Bone marrow (tissue), 2 donors: Measurements from ENCODE around the gene MUC4.
"Not testable (repeated sequence)": the region's sequence is repeated elsewhere in the genome, so short reads cannot be mapped to it uniquely, and the experiment has no call there.

Experiments used
- DNase-seq, 2 donors: peaks; one replicate each; lab custom pipeline; 2025; lab: John Stamatoyannopoulos, UW

The MUC4 gene

DNA sequence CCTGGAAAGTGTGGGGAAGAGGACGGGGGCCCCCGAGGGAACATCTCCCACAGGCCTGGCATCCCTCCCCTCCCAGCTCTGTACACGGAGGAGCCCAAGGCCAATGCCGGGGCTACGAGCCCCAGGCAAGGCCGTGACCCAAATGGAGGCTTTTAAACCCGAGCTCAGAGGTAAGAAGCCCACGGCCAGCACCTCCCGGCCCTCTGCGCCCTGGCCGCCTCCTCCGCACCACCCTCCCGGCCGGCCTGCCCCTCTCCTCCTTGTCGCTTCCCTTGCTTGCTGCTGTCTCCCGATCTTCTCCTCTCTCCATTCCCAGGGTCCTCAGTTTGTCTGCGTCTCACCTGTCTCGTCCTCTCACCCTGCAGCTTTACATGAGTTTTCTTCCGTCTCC is 1.3 kb downstream of the MUC4 start:
- DNase-seq = no peak

DNA sequence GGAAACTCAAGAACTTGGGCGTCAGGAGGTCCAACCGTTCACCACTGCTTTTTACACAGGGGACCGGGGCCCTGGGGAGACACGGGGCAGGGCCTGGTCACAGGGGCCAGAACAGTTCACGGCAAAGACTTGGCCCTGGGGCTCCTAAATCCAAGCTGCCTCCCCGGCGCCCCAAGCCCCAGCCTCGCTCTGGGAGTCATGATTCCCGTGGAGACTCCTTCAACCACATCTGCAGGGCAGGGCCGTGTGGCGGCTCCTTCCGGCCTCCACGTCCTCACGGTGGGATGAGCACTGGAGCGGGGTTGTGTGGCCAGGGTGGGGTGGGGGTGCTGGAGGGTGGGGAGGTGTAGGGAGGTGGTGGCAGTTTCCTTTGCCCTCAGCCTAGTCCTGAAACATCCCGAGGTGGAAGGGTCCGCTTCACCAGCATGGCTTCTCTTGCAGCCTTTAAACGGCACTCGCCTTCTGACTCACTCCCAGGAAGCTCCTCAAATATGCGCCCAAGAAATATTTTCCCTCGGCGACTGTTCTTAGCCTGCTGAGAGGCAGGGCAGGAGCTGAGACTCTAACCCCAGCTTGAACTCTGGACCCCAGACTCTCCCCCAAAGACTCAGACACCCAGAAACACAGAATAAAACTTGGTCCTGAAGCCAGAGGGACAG is 1.8 kb downstream of the MUC4 start:
- no peak for DNase-seq

DNA sequence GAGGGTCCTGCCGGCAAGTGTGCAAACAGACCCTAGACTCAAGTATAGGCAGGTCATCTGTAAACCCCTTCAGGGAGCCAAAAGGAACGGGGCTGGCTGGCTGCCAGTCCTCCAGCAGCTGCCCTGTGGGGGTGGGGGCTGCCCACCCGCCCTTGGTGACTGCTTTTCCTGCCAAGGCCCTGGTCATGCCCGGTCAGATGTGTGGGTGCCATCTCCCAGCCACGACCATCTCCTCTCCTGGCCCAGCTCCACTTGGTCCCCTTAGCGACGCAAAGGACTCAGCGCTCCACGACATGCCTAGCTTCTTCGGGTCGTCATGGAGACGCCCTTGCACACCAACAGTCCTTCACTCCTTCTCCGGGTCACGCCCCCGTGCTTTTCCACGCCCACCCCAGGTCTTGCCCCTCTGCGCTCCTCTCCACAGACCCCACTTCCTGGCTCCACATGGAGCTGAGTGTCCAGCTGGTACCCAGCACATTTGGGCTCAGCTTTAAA is 2.4 kb downstream of the MUC4 start:
- no peak for DNase-seq

DNA sequence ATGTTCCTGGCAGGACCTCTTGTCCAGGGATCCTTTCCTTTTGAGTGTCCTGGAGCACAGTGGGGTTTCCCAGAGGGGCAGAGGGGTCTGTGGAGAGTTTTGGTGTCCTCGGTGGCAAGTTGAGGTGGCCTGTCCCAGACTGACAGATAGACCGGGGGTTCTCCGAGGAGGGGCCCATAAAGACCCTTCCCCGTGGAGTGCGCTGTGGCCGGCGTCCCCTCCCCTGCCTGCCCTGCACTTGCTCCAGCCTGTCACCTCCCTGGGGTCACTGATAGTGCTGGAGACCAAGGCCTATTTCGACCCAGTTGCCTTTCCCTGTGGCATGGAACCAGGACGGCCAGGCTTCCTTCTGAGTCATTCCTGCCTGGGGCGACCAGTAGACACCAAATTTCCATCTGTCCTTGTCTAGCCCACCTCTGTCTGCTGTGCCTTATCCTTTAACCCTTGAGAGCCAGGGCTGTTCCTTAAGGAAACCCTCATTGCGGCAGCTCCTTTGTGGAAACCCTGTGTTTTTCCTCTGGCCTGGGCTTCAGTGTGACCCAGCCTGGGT is 2.9 kb downstream of the MUC4 start:
- no peak for DNase-seq

DNA sequence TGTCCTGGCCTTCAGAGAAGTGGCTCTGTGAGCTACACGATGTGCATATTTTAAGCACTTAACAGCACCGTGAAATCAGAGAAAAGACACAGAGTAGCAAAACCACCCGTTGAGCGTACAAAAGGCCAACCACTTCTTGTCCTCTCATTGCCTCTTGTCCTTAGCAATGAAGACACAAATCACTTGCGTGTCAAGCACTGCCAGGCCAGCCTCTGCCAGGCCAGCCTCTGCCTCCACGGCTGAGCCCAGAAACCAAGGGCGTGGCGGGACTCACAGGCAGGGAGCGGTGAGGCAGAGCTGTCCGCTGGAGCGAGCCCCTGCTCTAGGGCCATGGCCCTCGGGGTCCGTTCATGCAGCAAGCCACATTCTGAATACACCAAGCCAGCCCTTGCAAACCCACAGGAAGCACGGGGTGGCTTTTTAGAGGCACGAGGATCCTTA is 4.0 kb downstream of the MUC4 start:
- DNase-seq = no peak

DNA sequence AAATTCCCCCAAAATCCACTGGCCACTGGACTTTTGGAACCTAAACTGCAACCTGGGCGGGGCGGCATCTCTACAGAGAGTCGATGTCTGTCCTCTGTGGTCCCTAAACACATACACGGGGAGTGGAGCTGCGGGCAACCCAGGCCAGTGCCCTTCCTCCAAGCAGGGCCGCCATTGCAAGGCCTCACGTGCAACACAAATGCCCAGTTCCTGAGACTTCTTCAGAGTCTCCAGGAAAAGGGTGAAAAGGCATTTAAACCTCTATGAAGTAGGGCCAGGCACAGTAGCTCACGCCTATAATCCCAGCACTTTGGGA is 4.9 kb downstream of the MUC4 start:
- DNase-seq = no peak

DNA sequence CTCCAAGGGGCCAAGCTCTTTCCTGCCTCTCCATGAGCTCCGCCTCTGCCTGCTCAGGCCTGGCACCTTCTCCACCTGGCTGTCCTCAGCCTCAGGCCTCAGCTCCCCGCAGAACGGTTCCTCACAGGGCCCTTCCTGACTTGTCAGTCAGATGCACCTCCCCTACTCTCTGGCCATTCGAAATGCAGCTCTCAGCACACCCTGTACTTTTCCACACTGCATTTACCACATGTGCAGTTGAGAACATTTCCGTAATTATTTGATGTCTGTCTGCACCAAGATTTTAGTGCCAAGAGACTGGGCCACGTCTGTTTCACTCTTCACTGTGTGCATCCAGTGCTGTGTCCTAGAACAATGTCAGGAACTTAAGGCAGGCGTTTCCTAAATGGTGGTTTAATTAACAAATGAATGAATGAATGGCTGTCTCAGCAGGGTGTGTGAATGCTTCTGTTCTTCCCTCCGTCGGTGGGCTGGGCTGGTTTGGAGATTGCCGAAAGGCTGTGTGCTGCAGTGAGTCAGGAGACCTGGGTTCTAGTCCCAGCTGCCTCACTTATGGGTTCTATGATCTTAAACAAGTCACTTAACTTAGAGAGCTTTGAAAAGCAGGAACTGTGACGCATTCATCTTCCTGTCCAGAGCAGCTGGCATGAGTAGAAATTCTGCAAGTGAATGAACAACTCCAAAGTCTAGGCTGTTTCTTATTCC is 5.4 kb downstream of the MUC4 start:
- peak in 1 of 2 donors; percentile 36 for DNase-seq

DNA sequence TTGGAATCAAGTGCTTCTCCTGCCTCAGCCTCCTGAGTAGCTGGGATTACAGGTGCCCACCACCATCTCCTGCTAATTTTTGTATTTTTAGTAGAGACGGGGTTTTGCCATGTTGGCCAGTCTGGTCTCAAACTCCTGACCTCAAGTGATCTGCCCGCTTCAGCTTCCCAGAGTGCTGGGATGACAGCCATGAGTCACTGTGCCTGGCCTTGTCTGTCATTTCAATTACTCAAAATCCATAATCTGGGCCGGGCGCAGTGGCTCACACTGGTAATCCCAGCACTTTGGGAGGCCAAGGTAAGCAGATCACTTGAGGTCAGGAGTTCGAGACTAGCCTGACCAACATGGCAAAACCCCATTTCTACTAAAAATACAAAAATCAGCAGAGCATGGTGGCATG is 6.1 kb downstream of the MUC4 start:
- DNase-seq = not testable (repeated sequence)

DNA sequence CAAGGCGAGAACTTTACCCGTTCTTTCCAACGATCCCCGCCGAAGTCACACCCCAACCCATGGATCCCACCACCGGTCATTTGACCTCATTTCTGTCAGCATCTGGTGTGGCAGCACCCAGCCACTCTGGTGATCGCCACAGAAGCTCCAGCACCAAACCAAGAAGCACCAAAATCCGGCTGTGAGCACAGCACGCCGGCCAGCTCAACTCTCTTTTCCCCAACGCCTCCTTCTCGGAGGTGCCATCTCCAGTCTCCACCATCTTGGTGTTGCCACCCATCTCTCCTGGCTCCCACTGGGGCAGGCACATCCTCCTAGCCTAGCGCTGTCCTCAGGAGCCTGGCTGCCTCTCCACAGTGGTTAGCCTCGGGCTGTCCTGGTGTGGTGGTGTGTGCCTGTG is 6.5 kb downstream of the MUC4 start:
- DNase-seq = no peak

DNA sequence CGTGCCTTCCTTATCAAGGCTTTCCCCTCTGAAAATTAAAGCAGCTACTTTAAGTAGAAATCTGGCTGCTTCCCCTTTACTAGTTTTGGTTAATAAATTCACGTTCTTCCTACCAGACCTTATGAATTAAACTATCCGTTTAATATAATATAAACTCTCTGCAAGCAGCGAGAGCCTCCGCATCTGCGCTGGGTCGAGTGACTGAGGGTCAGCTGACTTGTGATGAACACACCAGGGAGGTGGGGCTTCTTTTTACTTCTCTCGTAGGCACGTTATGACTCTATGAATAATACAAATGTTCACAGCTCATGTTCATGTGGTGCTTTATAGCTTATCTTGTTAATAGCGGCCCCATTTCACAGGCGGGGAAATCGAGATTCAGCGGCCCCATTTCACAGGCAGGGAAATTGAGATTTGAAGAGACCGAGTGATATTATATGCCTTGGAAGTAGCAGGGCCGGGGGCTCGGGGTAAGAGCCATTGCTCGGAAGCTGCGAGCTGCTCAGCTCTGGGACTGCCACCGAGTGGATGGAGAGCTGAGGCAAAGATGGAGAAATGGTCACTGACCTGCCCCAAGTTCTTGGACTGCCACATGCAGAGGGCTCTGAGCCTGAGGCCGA is 8.3 kb downstream of the MUC4 start:
- no peak for DNase-seq

DNA sequence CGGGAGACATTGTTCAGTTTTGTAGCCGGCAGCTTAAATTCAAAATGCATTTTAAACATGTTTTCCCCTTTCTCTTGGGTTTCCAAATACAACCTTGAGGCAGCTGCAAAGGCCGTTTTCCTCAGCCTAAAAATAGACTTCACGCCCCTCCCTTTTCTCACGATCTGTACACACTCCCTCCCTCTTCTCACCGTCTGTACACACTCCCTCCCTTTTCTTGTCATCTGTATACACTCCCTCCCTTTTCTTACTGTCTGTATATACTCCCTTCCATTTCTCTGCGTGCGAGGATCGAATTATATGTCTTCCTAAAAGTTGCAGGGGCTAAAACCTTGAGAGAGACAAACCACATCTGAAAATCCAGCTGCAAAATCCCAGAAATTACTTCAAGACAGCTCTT is 8.9 kb downstream of the MUC4 start:
- DNase-seq = no peak

DNA sequence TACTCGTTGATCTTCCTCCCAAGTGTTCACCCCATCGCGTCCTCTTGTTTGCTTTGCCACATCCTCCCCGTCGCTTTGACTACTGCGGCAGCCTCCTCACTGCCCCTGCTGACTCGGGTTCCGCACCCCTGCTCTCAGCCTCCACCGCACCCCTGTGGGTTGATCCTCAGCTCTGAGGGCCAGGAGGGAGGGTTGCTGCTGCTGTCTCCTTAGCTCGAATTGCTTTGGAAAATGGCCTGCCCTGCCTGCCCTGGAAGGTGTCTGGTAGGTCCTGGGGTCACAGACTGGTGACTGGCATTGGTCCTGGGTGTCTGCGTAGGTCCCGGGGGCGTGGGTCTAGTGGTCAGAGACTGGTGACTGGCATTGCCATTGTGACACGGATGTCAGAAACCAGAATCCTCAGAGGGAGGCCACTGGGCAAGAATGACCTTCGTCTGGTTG is 9.4 kb downstream of the MUC4 start:
- DNase-seq = peak in 1 of 2 donors; percentile 37

DNA sequence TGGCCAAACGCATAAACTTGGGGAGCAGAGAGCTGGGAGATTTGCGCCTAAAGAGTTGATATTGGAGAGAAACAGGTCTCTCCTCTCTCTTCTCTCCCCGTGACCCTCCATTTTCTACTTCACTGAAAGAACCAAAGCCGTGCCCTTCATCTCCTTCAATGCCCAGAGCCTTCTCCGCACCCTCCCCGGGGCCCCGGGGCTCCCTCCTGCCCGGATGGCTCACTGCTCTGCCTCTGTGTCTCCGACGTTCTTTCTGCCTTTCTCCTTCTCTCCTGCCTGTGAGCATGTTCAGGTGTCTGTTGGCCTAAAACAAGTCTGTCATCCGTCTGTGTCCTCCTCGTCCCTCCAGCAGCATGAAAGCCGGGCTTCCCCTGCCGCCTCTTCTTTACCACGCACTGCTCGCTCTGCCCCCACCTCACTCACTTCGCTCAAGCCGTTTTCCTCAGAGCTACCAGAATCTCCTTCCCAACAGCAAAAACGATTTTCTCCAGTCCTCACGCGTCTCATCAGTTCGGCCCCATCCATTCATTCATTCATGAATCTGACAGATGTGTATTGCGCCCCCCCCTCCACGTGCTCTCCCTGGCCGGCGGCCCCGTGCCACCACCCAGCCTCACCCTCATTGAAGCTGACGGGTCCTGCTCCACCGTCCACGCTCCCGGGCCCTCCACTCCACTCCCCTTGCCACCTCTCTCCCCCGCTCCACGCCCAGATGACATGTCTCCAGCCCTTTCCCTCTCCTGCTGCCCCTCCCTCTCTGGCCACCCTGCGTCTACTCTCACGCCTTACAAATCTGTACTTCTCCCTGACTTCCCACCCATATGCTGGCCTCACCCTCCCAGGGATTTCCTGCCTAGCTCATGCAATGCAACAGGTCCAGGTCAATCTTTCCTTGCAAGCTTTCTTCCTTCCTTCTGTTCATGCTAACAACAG is 10.2 kb downstream of the MUC4 start:
- DNase-seq = no peak

DNA sequence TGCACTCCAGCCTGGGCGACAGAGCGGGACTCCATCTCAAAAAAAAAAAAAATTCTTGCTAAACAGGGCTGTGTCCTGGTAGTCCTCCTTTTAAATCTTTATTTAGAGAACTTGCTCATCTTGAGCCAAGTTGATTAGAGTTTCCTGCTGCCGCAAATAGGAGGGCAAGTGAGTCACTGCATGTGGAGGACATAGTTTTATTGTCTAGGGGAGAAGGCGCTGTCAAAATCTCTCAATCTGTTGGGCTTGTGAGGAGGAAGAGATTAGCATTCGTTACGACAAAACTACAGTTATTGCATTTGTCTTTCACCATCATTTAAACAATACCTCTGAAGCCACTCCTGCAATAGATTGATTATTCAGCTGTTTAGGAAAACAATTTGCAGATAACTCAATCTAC is 11.5 kb downstream of the MUC4 start:
- peak in 1 of 2 donors; percentile 57 for DNase-seq

DNA sequence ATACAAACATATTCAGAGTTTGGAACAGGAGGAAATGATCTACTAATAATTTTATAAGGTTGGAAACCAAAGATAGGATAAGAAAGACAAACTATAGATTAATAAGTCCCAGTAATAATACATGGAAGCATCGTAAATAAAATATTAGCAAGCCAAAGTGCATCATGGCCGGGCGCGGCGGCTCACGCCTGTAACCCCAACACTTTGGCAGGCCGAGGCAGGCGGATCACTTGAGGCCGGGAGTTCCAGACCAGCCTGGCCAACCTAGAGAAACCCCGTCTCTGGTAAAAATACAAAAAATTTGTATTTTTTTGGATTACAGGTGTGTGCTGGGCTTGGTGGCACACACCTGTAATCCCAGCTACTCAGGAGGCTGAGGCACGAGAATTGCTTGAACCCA is 14.9 kb downstream of the MUC4 start:
- no peak for DNase-seq

DNA sequence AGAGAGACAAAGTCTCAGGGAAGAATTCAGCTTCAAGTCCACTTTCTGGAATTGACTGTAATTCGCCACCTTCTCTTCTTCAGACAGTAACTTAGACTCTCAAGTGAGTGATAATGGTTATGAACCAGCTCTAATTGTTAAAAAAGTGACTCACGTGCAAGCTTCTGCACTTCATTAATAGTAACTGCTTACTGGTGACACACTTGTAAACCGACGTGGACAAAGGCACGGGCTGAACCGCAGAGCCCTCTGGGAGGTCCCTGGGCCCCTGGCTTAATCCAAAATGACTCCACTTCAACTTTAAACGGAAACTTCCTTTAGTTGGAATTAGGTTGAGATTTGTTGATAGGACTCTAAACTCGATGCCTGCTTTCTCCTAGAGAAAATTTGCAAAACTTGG is 17.0 kb downstream of the MUC4 start:
- no peak for DNase-seq

DNA sequence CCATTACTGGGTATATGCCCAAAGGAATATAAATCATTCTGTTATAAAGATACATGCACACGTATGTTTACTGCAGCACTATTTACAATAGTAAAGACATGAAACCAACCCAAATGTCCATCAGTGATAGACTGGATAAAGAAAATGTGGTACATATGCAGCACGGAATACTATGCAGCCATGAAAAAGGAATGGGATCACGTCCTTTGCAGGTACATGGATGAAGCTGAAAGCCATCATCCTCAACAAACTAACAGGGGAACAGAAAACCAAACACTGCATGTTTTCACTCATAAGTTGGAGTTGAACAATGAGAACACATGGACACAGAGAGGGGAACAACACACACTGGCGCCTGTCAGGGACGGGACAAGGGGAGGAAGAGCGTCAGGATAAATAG is 19.1 kb downstream of the MUC4 start:
- not testable (repeated sequence) for DNase-seq

DNA sequence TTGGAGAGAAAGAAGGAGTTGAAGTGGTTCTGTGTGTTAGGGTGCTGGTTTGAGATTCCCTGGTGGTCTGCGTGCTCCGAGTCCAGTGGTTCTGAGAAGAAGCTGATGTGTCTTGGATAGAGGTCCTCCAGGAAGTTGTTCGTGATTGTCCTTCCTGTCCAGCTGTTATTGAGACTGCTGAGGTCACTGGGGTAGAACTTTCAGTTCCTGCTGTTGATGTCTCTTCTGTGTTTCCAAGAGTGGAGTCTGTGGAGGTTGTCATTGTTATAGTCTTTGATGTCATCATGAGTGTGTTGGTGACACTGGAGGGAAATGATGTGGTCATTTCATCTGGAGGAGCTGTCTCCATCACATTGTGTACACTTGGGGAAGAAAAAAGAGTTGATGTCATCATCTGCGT is 20.8 kb downstream of the MUC4 start:
- DNase-seq = no peak

DNA sequence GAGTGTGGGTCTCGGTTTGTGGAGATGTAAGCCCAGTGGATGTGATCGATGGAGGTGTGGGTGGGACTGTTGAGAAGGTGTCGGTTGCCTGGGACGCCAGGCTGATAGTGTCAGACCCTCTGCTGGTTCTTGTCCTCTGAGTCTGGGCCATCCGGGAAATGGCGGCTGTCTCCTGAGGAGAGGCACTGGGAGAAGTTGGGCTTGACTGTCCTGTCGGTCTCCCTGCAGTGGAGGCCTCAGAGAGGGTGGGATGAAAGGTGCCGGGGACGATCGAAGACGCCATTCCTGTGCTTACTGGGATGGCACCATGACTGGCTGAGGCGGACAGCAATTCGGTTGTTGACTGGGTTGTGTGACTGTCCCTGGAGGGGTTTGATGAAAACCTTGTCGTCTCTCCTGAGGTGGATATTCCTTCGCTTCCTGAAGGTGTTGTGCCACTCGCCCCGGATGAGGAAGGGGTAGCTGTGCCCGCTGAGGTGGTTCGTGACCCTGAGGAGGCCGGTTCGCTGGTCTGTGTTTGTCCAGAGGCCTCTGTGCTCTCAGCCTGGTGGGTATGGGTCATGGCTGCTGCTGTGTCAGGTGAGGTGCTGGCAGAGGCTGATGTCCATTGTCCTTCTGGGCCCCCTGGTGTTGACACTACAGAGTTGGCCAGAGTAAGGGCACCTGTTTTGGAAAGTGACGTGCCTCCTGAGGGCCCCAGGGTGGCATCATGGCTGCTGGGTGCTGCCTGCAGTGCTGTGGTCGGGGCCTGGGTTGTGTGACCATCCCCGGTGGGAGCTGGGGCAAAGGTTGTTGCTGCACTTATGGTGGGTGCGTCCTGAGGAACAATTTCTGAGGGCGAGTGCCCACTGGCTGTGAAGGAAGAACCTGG is 22.8 kb downstream of the MUC4 start:
- DNase-seq = no peak

DNA sequence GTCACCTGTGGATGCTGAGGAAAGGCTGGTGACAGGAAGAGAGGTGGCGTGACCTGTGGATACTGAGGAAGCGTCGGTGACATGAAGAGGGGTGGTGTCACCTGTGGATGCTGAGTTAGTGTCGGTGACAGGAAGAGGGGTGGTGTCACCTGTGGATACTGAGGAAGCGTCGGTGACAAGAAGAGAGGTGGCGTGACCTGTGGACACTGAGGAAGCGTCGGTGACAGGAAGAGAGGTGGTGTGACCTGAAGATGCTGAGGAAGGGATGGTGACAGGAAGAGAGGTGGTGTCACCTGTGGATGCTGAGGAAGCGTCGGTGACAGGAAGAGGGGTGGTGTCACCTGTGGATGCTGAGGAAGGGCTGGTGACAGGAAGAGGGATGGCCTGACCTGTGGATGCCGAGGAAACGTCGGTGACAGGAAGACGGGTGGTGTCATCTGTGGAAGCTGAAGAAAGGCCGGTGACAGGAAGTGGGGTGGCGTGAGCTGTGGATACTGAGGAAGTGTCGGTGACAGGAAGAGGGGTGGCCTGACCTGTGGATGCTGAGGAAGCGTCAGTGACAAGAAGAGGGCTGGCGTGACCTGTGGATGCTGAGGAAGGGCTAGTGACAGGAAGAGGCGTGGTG is 25.8 kb downstream of the MUC4 start:
- not testable (repeated sequence) for DNase-seq
